GM13976 (cell line): ENCODE results near the gene RALY.

Experiments used
- DNase-seq: peaks from one replicate; pipeline ENCODE4 v3.0.0; 2012; ENCODE audit warnings: low spot score
- in situ Hi-C: fragments of 300-500 bp; cut with MboI; formaldehyde crosslinking; loops from one replicate; pipeline ENCODE4 v1.12.0; 2022; ENCODE audit warnings: low sequenced_read_pairs, mixed read lengths, inconsistent platforms; ENCODE audit not compliant: unreplicated experiment
- TF ChIP-seq, protein P1 (sequence below): IDR thresholded peaks from 2 replicates; pipeline ENCODE4 v1.5.1; 2012; ENCODE audit warnings: borderline replicate concordance, mild to moderate bottlenecking; ENCODE audit not compliant: insufficient read depth; ENCODE audit errors: extremely low read depth, missing control alignments, control extremely low read depth

RALY gene

GRCh38 chr20:33971147-33971975, 22.4 kb upstream of the RALY start:
- TF ChIP-seq, protein P1, sequence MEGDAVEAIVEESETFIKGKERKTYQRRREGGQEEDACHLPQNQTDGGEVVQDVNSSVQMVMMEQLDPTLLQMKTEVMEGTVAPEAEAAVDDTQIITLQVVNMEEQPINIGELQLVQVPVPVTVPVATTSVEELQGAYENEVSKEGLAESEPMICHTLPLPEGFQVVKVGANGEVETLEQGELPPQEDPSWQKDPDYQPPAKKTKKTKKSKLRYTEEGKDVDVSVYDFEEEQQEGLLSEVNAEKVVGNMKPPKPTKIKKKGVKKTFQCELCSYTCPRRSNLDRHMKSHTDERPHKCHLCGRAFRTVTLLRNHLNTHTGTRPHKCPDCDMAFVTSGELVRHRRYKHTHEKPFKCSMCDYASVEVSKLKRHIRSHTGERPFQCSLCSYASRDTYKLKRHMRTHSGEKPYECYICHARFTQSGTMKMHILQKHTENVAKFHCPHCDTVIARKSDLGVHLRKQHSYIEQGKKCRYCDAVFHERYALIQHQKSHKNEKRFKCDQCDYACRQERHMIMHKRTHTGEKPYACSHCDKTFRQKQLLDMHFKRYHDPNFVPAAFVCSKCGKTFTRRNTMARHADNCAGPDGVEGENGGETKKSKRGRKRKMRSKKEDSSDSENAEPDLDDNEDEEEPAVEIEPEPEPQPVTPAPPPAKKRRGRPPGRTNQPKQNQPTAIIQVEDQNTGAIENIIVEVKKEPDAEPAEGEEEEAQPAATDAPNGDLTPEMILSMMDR = no peak
- no peak for DNase-seq
- in situ Hi-C loops = no loop called here

DNA sequence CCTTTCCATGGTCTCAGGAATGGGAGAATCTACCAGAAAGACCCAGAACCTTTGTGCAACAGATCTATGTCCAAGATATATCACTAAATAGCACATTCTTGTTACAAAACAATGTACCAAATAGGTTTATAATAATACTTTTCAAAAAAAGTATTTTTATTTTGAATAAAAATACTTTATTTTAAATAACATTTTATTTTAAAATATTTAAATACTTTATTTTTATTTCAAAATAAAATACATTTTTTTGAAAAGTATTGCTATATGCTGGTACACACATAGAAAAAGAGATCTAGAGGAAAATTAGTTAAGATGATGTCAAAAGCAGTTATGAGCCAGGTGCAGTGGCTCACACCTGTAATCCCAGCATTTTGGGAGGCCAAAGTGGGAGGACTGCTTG, 16.8 kb upstream of the RALY start:
- in situ Hi-C loops = no loop called here
- TF ChIP-seq, protein P1 = no peak

DNA sequence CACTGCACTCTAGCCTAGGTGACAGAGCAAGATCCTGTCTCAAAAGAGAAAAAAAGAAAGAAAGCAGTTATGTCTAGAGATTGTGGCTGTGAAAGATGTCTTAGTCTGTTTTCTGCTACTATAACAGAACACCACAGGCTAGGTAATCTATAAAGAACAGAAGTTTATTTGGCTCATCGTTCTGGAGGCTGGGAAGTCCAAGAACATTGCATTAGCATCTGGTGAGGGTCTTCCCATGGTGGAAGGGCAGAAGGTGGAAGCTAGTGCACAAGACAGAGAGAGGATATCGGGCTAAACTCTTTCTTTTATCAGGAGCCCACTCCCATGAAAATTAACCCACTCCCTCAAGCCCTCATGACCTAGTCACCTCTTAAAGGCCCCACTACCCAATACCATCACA, 16.2 kb upstream of the RALY start:
- TF ChIP-seq, protein P1 = no peak
- DNase-seq = no peak
- in situ Hi-C loops = no loop called here

More for the DNA sequence above, 16.8 kb upstream of the RALY start:
- no peak for DNase-seq

- in situ Hi-C loops = no loop called here
- no peak for DNase-seq
- TF ChIP-seq, protein P1 = no peak
Observed at GRCh38 chr20:33979094-33979493, 14.6 kb upstream of the RALY start.

GRCh38 chr20:33981347-33981746, 12.4 kb upstream of the RALY start:
- no peak for DNase-seq
- in situ Hi-C loops = no loop called here
- TF ChIP-seq, protein P1 = no peak

DNA sequence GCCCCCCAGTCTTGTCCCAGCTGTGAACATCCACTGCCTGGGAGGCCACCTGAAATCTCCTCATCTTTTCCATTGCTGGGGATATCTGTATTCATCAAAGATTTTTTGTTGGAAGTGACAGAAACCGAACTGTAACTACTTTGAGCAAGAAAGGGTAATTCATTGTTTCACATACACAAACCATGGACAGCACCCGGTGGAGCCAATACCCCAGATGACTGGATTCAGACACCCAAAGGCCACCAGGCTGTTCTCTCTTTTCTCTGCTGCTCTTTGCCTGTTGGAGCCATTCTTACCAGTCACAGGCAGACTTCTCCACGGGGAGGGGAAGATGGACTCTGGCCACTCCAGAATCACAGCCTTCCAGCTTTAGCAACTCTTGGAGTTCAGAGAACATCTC, 11.7 kb upstream of the RALY start:
- DNase-seq = no peak
- in situ Hi-C loops = no loop called here
- TF ChIP-seq, protein P1 = no peak
